Lung (tissue), 12 donors: Measurements from ENCODE around the gene CYGB. TPM values are rescaled to one million over a fixed set of nuclear protein-coding genes. Genes with fewer than 3 reads are reported as not detected.

Experiments
- ATAC-seq: fragments of 200-7000 bp; cut with Tn5 transposase; one replicate; pipeline ENCODE4 v1.9.1; 2020; ENCODE audit warnings: moderate number of reproducible peaks; ENCODE audit not compliant: insufficient read depth, low FRiP score
- DNase-seq, 3 donors: peaks; one replicate each; pipeline ENCODE4 v3.0.0-alpha.2; 2013 to 2017
- H3K27ac ChIP-seq, 2 donors: one replicate each; pipeline ENCODE4 v1.5.1; 2013; ENCODE audit warnings: mild to moderate bottlenecking in 2 of 2, moderate library complexity in 2 of 2, control low read depth in 1 of 2, inconsistent platforms in 1 of 2, low read depth in 1 of 2, low read length in 1 of 2
- H3K27me3 ChIP-seq, 3 donors: one replicate each; pipeline ENCODE4 v1.5.1; 2013; ENCODE audit warnings: low read length in 2 of 3; ENCODE audit not compliant: control insufficient read depth in 3 of 3, insufficient read depth in 3 of 3
- H3K36me3 ChIP-seq, 4 donors: one replicate each; pipeline ENCODE4 v1.5.1; 2013; ENCODE audit warnings: low read length in 4 of 4, mild to moderate bottlenecking in 1 of 4, moderate library complexity in 1 of 4; ENCODE audit not compliant: control insufficient read depth in 4 of 4, insufficient read depth in 4 of 4
- H3K4me1 ChIP-seq, 5 donors: one replicate each; pipeline ENCODE4 v1.5.1; 2013; ENCODE audit warnings: low read length in 5 of 5, mild to moderate bottlenecking in 2 of 5, moderate library complexity in 1 of 5; ENCODE audit not compliant: control insufficient read depth in 5 of 5, insufficient read depth in 5 of 5
- H3K4me3 ChIP-seq: one replicate; pipeline ENCODE4 v1.5.1; 2013; ENCODE audit warnings: mild to moderate bottlenecking, control low read depth, moderate library complexity
- H3K9ac ChIP-seq, 2 donors: one replicate each; pipeline ENCODE4 v1.5.1; 2013; ENCODE audit warnings: low read length in 2 of 2, control low read depth in 1 of 2; ENCODE audit not compliant: insufficient read depth in 1 of 2
- H3K9me3 ChIP-seq, 4 donors: one replicate each; pipeline ENCODE4 v1.5.1; 2013; ENCODE audit warnings: low read length in 3 of 4, mild to moderate bottlenecking in 1 of 4, moderate library complexity in 1 of 4; ENCODE audit not compliant: control insufficient read depth in 4 of 4, insufficient read depth in 3 of 4
- WGBS, 2 donors: extraction: QIAGEN DNeasy Blood & Tissue Kit; methylation state at CpG; one replicate each; pipeline ENCODE4 v1.1.7; 2013; 5-methylcytosine and 5-hydroxymethylcytosine counted together
- polyA plus RNA-seq, 2 donors: library from polyadenylated mRNA; stranded (reverse); fragments of 200-250 nt; gene quantifications; one replicate each; pipeline ENCODE4 v1.2.1, GENCODE V29; 2013
- total RNA-seq, 2 donors: library from RNA; depleted of rRNA in 1 of 2; stranded (reverse); fragments of >200 nt in 1 of 2; gene quantifications; one replicate each; pipeline ENCODE4 v1.2.1, GENCODE V29; 2014 to 2021
- TF ChIP-seq, protein P1 (sequence below): IDR thresholded peaks from 2 replicates; pipeline ENCODE4 v1.5.1; 2012; ENCODE audit warnings: mild to moderate bottlenecking; ENCODE audit errors: control extremely low read depth, extremely low read depth
- donor health status: control.
- donor health status: control.
- donor health status: Bipolar disorder and iron deficiency.
- donor health status: healthy.
- donor health status: DM: yes; HTN: yes; CAD: no.

CYGB gene
- total and polyA plus RNA-seq, 4 donors, result 15.9 to 30.4 (median 20.7) TPM

DNA sequence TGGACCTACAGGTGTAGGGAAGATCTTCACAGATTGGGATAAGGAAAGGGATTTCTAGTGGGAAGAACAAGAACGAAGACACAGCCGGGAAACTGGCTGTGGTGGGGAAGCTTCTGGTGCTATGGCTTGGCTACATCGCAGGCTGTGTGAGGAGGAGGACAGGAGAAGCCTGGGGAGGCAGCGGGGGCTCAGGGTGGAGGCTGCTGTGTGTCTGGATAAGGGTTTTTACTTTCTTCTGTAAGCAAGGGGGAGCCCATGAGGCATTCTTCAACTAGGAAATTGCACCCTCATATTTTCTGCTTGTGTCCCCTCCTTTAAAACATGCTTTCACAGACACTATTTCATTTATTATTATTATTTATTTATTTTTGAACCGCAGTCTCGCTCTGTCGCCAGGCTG, 33.4 kb downstream of the CYGB start:
- no peaks in the 10 kb centered on the region for H3K27me3 ChIP-seq
- no peak overlapping the region for H3K9ac ChIP-seq
- TF ChIP-seq, protein P1, sequence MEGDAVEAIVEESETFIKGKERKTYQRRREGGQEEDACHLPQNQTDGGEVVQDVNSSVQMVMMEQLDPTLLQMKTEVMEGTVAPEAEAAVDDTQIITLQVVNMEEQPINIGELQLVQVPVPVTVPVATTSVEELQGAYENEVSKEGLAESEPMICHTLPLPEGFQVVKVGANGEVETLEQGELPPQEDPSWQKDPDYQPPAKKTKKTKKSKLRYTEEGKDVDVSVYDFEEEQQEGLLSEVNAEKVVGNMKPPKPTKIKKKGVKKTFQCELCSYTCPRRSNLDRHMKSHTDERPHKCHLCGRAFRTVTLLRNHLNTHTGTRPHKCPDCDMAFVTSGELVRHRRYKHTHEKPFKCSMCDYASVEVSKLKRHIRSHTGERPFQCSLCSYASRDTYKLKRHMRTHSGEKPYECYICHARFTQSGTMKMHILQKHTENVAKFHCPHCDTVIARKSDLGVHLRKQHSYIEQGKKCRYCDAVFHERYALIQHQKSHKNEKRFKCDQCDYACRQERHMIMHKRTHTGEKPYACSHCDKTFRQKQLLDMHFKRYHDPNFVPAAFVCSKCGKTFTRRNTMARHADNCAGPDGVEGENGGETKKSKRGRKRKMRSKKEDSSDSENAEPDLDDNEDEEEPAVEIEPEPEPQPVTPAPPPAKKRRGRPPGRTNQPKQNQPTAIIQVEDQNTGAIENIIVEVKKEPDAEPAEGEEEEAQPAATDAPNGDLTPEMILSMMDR, result no peak
- H3K27ac ChIP-seq, result no peak overlapping the region
- DNase-seq (no peak), ATAC-seq (no peak)
- H3K4me1 ChIP-seq, result peaks cover 0 to 20% (median 2%) of the 10 kb centered on the region in 5 donors
- H3K9me3 ChIP-seq, result no peaks in the 10 kb centered on the region
- H3K36me3 ChIP-seq, result no peaks in the 10 kb centered on the region
- WGBS, 2 donors, result 32 to 51% methylated on average over 7 of the region's 7 CpGs
- no peak overlapping the region for H3K4me3 ChIP-seq

DNA sequence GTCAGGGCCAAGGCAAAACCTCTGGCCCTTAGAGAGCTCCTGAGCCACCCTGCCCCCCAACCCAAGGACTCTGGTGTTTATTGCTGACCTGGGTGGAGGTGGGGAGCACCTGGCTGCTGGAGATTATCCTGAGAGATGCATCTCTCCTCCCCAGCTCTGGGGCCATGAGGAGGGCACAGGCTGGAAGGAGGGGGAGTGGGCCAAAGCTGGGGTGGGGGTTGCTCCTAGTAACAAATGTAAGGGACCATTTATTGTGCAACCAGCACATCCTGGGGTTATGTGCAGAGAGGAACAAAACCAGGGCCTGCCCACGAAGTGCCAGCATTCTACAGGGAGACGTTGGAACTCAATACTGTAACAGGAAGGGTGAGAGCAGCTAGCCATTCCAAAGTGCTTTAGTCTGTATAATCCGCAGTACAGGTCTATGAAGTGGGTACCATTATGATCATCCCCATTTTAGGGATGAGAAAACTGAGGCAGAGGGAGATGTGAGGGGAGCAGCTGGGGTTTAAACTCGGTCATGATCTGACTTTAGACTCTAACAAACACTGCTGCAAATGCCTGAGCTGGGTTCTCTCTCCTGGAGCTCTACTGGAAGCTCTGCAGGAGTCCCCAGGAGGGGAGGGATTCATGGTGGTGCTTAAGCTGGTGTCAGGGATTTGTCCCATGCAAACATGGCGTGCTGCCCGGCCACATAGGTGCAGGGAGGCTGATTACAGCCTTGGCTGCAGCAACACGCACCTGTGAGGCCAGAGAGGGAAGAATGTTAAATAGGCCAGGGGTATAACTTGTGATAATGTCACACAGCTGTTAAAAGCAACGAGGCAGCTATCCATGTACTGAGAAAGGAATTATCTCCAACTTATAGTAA, 34.9 kb downstream of the CYGB start:
- Histone ChIP-seq H3K4me3 (no peak overlapping the region), H3K9me3 (no peaks in the 10 kb centered on the region), H3K36me3 (no peaks in the 10 kb centered on the region), H3K9ac (no peak overlapping the region), H3K4me1 (peaks cover 2 to 34% (median 9%) of the 10 kb centered on the region in 5 donors), H3K27me3 (no peaks in the 10 kb centered on the region), H3K27ac (peak overlapping the region in 1 of 2 donors; percentile 87)
- no peak for ATAC-seq
- TF ChIP-seq, protein P1, result no peak
- DNase-seq, result no peak
- 63 to 76% methylated on average over 8 of the region's 8 CpGs for WGBS, 2 donors

DNA sequence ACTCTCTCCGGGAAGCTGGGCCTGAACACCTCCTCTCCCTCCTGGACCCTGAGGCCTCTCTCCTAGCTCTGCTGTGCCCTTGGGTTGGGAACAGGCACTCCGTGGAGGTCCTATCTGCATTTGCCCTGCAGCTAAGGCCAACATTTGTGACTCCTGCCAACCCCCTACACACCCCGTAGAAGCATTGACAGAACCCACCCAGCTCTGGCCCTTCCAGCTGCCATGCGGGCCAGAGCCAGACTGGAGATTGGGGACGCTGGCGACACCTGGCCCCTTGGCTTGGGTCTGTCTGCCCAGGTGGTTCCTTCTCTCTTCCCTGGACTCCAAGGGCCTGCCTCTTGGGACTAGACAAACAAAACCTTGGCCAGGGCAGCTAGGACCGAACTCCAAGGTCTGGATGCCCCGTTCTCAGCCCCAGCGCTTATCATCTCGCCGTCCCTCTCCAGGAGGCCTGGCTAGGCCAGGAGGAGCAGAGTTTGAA, 35.6 kb downstream of the CYGB start:
- Histone ChIP-seq H3K27me3 (no peaks in the 10 kb centered on the region), H3K4me3 (no peak overlapping the region), H3K27ac (peak overlapping the region; percentile 21 to 87), H3K4me1 (peaks cover 2 to 34% (median 9%) of the 10 kb centered on the region in 5 donors), H3K36me3 (no peaks in the 10 kb centered on the region), H3K9ac (peak overlapping the region in 1 of 2 donors; percentile 62), H3K9me3 (no peaks in the 10 kb centered on the region)
- no peak for ATAC-seq
- TF ChIP-seq, protein P1, result no peak
- WGBS, 2 donors, result 77 to 79% methylated on average over 11 of the region's 11 CpGs
- DNase-seq, result no peak
